C4-2B (cell line): Measurements from ENCODE around the gene TCF3.

Experiments
- H3K27ac ChIP-seq: fragments of 450-650 bp; 2 replicates; pipeline ENCODE4 v1.5.1; 2017
- CTCF ChIP-seq: fragments of 450-650 bp; conservative IDR thresholded peaks from 2 replicates; pipeline ENCODE4 v1.5.1; 2017; ENCODE audit warnings: mild to moderate bottlenecking
- ZFX ChIP-seq: fragments of 450-650 bp; IDR thresholded peaks from 2 replicates; pipeline ENCODE4 v1.6.1; 2017

The TCF3 gene

DNA sequence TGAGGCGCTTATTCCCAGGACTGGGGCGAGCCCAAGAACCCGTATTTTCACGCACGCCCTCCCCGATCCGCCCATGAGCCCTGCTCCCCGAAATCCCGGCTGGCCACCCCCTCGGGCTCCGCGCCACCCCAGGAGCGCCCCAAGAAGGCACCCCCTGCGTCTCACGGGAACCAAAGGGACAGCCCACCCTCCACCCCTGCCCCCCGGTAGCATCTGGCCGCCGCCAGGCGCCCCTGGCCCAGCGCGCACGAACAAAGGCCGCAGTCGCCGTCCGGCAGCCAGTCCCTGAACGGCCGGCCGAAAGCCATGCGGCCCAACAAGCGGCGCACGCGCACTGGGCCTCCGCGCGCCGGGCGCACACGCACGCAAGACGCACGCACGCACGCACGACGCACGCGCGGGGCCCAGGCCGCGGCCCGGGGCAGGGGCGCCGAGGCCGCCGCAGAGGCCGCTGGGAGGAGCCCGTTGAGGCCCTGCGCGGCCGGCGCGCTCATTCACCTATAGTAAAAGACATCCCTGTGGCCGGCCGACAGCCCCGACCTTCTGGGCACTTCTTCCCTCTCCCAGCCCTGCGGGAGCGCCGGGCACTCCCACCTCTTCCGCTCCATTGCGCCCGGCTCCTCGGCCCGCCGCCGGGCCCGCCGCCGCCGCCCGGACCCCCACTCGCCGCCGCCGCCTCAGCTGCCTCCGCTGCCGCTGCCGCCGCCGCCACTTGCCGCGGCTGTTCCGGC is 60.2 kb downstream of the TCF3 start:
- H3K27ac ChIP-seq, result peak overlapping the region; percentile 98
- TF ChIP-seq CTCF (no peak), ZFX (peak; percentile 95; the same call in 1 of the 2 replicates)

DNA sequence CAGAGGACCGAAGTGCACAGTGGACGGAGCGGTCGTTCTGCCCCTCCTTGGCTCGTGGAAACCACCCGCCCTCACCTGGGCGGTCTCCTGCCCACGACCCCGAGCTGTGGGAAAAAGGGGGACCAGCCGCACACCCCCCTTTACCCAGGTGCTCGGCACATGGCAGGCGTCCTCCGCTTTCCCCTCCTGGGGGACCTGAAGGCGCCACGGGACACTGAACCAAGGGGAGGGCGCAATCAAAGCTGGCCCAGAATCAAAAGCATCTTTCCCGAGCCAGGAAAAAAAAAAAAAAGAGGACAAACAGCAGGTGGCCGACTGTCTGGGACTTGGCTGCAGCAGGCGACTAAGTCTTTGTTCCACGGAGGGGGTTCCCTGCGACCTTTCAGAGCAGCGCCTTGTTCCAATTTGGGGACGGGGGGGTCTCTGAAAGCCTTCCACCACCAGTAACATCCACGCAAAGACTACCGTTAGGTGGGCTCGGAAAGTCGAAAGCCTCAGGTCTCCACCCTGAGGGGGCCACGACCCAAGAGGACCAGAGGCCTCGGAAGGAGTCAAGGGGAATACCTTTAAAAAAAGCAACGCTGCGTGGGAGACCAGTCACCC is 60.9 kb downstream of the TCF3 start:
- H3K27ac ChIP-seq, result peak overlapping the region; percentile 98
- no peak for TF ChIP-seq CTCF
- TF ChIP-seq ZFX, result no peak

GRCh38 chr19:1590641-1591397 is 61.6 kb downstream of the TCF3 start:
- TF ChIP-seq CTCF (no peak), ZFX (no peak)

DNA sequence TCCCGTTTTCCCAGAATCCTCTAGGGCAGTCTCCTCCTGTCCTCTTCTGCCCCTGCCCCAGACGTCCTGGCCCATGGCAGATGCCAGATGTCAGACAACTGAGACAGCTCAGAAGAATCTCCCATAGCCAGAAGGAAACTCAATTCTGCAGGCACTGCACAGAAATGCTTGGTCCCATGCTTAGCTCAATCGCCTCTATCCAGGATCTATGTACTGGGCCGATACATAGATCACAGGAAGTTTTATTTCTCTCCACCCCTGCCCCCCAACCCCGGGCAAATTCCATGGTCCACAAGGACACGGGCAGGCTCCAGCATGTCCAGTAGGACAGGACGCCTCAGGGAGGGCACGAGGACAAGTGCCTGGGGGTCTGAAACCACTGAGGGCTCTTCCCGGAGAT is 64.5 kb downstream of the TCF3 start:
- H3K27ac ChIP-seq, result no peak overlapping the region
- no peak for TF ChIP-seq CTCF
- no peak for TF ChIP-seq ZFX

More at GRCh38 chr19:1590641-1591397, 61.6 kb downstream of the TCF3 start:
- peak overlapping the region; percentile 98 for H3K27ac ChIP-seq

GRCh38 chr19:1585243-1585580 is 67.2 kb downstream of the TCF3 start:
- no peak for TF ChIP-seq ZFX
- no peak for TF ChIP-seq CTCF
- H3K27ac ChIP-seq, result no peak overlapping the region

GRCh38 chr19:1584500-1585242 is 67.7 kb downstream of the TCF3 start:
- TF ChIP-seq ZFX, result no peak
- no peak for TF ChIP-seq CTCF
- H3K27ac ChIP-seq, result no peak overlapping the region
